Stomach (tissue), 9 donors: ENCODE measurements around the gene ZFP64. TPM values are rescaled to one million over a fixed set of nuclear protein-coding genes. Genes with fewer than 3 reads are reported as not detected.

Experiments used
- DNase-seq, 2 donors: peaks; one replicate each; pipeline versions ENCODE4 v3.0.0 to v3.0.0-alpha.2; 2013 to 2019
- H3K27ac ChIP-seq, 5 donors: fragments of 200-600 bp in 4 of 5; sonication (generic) in 4 of 5; one replicate each; pipeline ENCODE4 v1.5.1; 2013 to 2019; ENCODE audit warnings: mild to moderate bottlenecking in 1 of 5, moderate library complexity in 1 of 5
- H3K27me3 ChIP-seq, 3 donors: fragments of 200-600 bp; sonication (generic); one replicate each; pipeline ENCODE4 v1.5.1; 2017 to 2019; ENCODE audit warnings: mixed run types in 1 of 3
- H3K36me3 ChIP-seq, 4 donors: fragments of 200-600 bp; sonication (generic); 1 replicate in 3 of 4; 2 replicates in 1 of 4; pipeline ENCODE4 v1.5.1; 2016 to 2019
- H3K4me1 ChIP-seq, 4 donors: fragments of 200-600 bp; sonication (generic); one replicate each; pipeline ENCODE4 v1.5.1; 2016 to 2019
- H3K4me3 ChIP-seq, 4 donors: fragments of 200-600 bp; sonication (generic) in 3 of 4; one replicate each; pipeline ENCODE4 v1.5.1; 2016 to 2019; ENCODE audit warnings: mild to moderate bottlenecking in 1 of 4
- H3K9me3 ChIP-seq, 4 donors: fragments of 200-600 bp; sonication (generic); one replicate each; pipeline ENCODE4 v1.5.1; 2016 to 2019
- CTCF ChIP-seq, 7 experiments: fragments of 450-650 bp in 4 of 7; fragments of 200-600 bp in 3 of 7; sonication (generic) in 3 of 7; IDR thresholded peaks; one replicate each; pipeline ENCODE4 v1.5.1; 2016 to 2019; ENCODE audit warnings: antibody characterized with exemption in 7 of 7, control low read depth in 2 of 7, mild to moderate bottlenecking in 1 of 7
- EP300 ChIP-seq: sonication (generic); formaldehyde crosslinking; IDR thresholded peaks from one replicate; pipeline ENCODE4 v1.6.1; 2017; ENCODE audit warnings: antibody characterized with exemption
- POLR2A ChIP-seq, 4 donors: fragments of 450-650 bp; IDR thresholded peaks; one replicate each; pipeline ENCODE4 v1.6.1; 2016; ENCODE audit warnings: antibody characterized with exemption in 4 of 4, control low read depth in 2 of 4, mild to moderate bottlenecking in 1 of 4, moderate library complexity in 1 of 4
- POLR2AphosphoS5 ChIP-seq, 3 donors: sonication (generic); formaldehyde crosslinking; IDR thresholded peaks; one replicate each; pipeline ENCODE4 v1.6.1; 2016; ENCODE audit warnings: antibody characterized with exemption in 3 of 3
- WGBS, 5 donors: extraction: QIAGEN DNeasy Blood & Tissue Kit in 3 of 5; methylation state at CpG; one replicate each; pipeline versions ENCODE4 v1.1.5 to v1.1.7; 2013 to 2018; 5-methylcytosine and 5-hydroxymethylcytosine counted together
- intact Hi-C: fragments of 100-400 bp; cut with DNase I; formaldehyde crosslinking; loops from one replicate; pipeline ENCODE4 v1.15.1; 2023; ENCODE audit warnings: low total_unique reads
- polyA plus RNA-seq, 3 donors: library from polyadenylated mRNA; stranded (reverse); fragments of 200-250 nt; gene quantifications; one replicate each; pipeline ENCODE4 v1.2.3, GENCODE V29; 2013
- total RNA-seq, 5 donors: library from RNA; depleted of rRNA; stranded (reverse); fragments of >200 nt; gene quantifications; one replicate each; pipeline versions ENCODE4 v1.1.0 to v1.2.3, GENCODE V29; 2014 to 2016
- donor health status: healthy with polysubstance abuse.
- donor health status: Bipolar disorder and iron deficiency.
- donor health status: healthy.

Gene ZFP64
- total and polyA plus RNA-seq, 8 donors: 3.4 to 40.0 (median 8.9) TPM

GRCh38 chr20:52171025-52171424, 20.6 kb downstream of the ZFP64 start:
- intact Hi-C loops: no loop called here
- H3K4me3 ChIP-seq: no peak overlapping the region
- H3K9me3 ChIP-seq: peaks cover 0 to 8% (median 4%) of the 10 kb centered on the region in 4 donors
- no peak for TF ChIP-seq CTCF (IDR thresholded peaks at IDR 0.05)
- TF ChIP-seq POLR2AphosphoS5 (IDR thresholded peaks at IDR 0.05): no peak
- TF ChIP-seq POLR2A (IDR thresholded peaks at IDR 0.05): no peak
- no peak for TF ChIP-seq EP300
- no peaks in the 10 kb centered on the region for H3K27me3 ChIP-seq
- H3K36me3 ChIP-seq: peaks cover 3 to 71% (median 41%) of the 10 kb centered on the region in 4 donors
- WGBS, 5 donors: 95 to 98% (median 98%) methylated on average over 8 of the region's 8 CpGs
- H3K27ac ChIP-seq: no peak overlapping the region
- no peaks in the 10 kb centered on the region for H3K4me1 ChIP-seq
- DNase-seq: no peak

- no peak for DNase-seq
- WGBS, 5 donors: 89 to 100% (median 95%) methylated on average over 1 of the region's 1 CpG
- peaks cover 9 to 81% (median 56%) of the 10 kb centered on the region in 4 donors for H3K36me3 ChIP-seq
- TF ChIP-seq CTCF (IDR thresholded peaks at IDR 0.05): no peak
- TF ChIP-seq EP300: no peak
- TF ChIP-seq POLR2A (IDR thresholded peaks at IDR 0.05): no peak
- H3K27me3 ChIP-seq: no peaks in the 10 kb centered on the region
- H3K9me3 ChIP-seq: peaks cover 0 to 13% (median 11%) of the 10 kb centered on the region in 4 donors
- intact Hi-C loops: no loop called here
- no peak overlapping the region for H3K4me3 ChIP-seq
- no peak overlapping the region for H3K27ac ChIP-seq
- no peaks in the 10 kb centered on the region for H3K4me1 ChIP-seq
Measured at GRCh38 chr20:52168116-52168515, 23.5 kb downstream of the ZFP64 start.

- Histone ChIP-seq H3K27ac (no peak overlapping the region), H3K27me3 (no peaks in the 10 kb centered on the region), H3K4me1 (no peaks in the 10 kb centered on the region), H3K4me3 (no peak overlapping the region), H3K9me3 (peaks cover 0 to 13% (median 11%) of the 10 kb centered on the region in 4 donors), H3K36me3 (peaks cover 9 to 81% (median 57%) of the 10 kb centered on the region in 4 donors)
- WGBS, 5 donors: 96 to 100% (median 98%) methylated on average over 4 of the region's 4 CpGs
- DNase-seq: no peak
- TF ChIP-seq EP300 (no peak), POLR2A (IDR thresholded peaks at IDR 0.05) (no peak), POLR2AphosphoS5 (IDR thresholded peaks at IDR 0.05) (no peak), CTCF (IDR thresholded peaks at IDR 0.05) (no peak)
- intact Hi-C loops: no loop called here
Measured at GRCh38 chr20:52167232-52167840, 24.2 kb downstream of the ZFP64 start.

- no peak for TF ChIP-seq CTCF (IDR thresholded peaks at IDR 0.05)
- no peak for TF ChIP-seq POLR2AphosphoS5 (IDR thresholded peaks at IDR 0.05)
- no peak for TF ChIP-seq POLR2A (IDR thresholded peaks at IDR 0.05)
- TF ChIP-seq EP300: no peak
- Histone ChIP-seq H3K36me3 (peaks cover 9 to 80% (median 67%) of the 10 kb centered on the region in 4 donors), H3K4me1 (no peaks in the 10 kb centered on the region), H3K27ac (no peak overlapping the region), H3K9me3 (peaks cover 0 to 13% (median 11%) of the 10 kb centered on the region in 4 donors), H3K4me3 (no peak overlapping the region), H3K27me3 (no peaks in the 10 kb centered on the region)
- 98 to 100% (median 100%) methylated on average over 1 of the region's 1 CpG for WGBS, 5 donors
- intact Hi-C loops: no loop called here
- DNase-seq: no peak
Measured at GRCh38 chr20:52166150-52166549, 25.4 kb downstream of the ZFP64 start.
